ENCODE measurements around the gene WWP2. TPM values are rescaled to one million over a fixed set of nuclear protein-coding genes. Genes with fewer than 3 reads are reported as not detected.

The WWP2 gene
- polyA plus RNA-seq, 3 donors = 29.6 to 54.4 (median 46.0) TPM

- no peak for TF ChIP-seq CTCF (IDR thresholded peaks at IDR 0.05)
- no peaks in the 10 kb centered on the region for H3K4me1 Mint-ChIP-seq
- Histone ChIP-seq H3K4me2 (replicated peaks; ENCODE audit: extremely low read depth, low read length, poor library complexity, severe bottlenecking) (no peak overlapping the region), H2AFZ (ENCODE audit: insufficient read depth, low read depth, low read length, poor library complexity, severe bottlenecking) (no peak overlapping the region), H3K4me1 (ENCODE audit: control insufficient read depth in 1 of 2, insufficient read depth in 2 of 2, low read length in 2 of 2) (no peaks in the 10 kb centered on the region), H3K27ac (ENCODE audit: low read depth in 1 of 2, low read length in 2 of 2) (no peak overlapping the region), H3K27me3 (ENCODE audit: control insufficient read depth in 2 of 2, insufficient read depth in 2 of 2, low read length in 2 of 2) (no peaks in the 10 kb centered on the region), H3K9me3 (replicated peaks in 1 of 2; ENCODE audit: control insufficient read depth in 1 of 2, insufficient read depth in 1 of 2, low read length in 2 of 2) (no peaks in the 10 kb centered on the region), H3K36me3 (replicated peaks in 1 of 2; ENCODE audit: control insufficient read depth in 1 of 2, insufficient read depth in 2 of 2, low read length in 2 of 2) (peaks cover 62 to 81% of the 10 kb centered on the region in 2 donors), H3K9ac (ENCODE audit: insufficient read depth, low read length, poor library complexity, severe bottlenecking) (no peak overlapping the region), H3K4me3 (replicated peaks in 1 of 3; ENCODE audit: low read depth in 2 of 3, low read length in 3 of 3) (no peak overlapping the region), H4K20me1 (ENCODE audit: insufficient read depth, low read length) (peaks cover 61% of the 10 kb centered on the region), H3K79me2 (ENCODE audit: insufficient read depth, low read length) (peaks cover 7% of the 10 kb centered on the region)
- H3K9me3 Mint-ChIP-seq = peaks cover 0 to 4% (median 0%) of the 10 kb centered on the region in 7 donors
- H3K27me3 Mint-ChIP-seq (ENCODE audit: low read depth in 3 of 3) = no peaks in the 10 kb centered on the region
- intact Hi-C loops (cut with micrococcal nuclease) = no loop called here
- no peak for DNase-seq
- H3K27ac Mint-ChIP-seq = no peak overlapping the region
- H3K36me3 Mint-ChIP-seq = peaks cover 57 to 72% of the 10 kb centered on the region in 2 donors
- 100% methylated on average over 3 of the region's 3 CpGs for WGBS (ENCODE audit: insufficient coverage)
- H3K4me3 Mint-ChIP-seq = no peak overlapping the region
These were observed 123.6 kb downstream of the WWP2 start for GRCh38 chr16:69885722-69886121.

GRCh38 chr16:69886726-69887125, 124.6 kb downstream of the WWP2 start:
- Histone ChIP-seq H3K27me3 (ENCODE audit: control insufficient read depth in 2 of 2, insufficient read depth in 2 of 2, low read length in 2 of 2) (no peaks in the 10 kb centered on the region), H3K4me1 (ENCODE audit: control insufficient read depth in 1 of 2, insufficient read depth in 2 of 2, low read length in 2 of 2) (no peaks in the 10 kb centered on the region), H2AFZ (ENCODE audit: insufficient read depth, low read depth, low read length, poor library complexity, severe bottlenecking) (no peak overlapping the region), H3K9me3 (replicated peaks in 1 of 2; ENCODE audit: control insufficient read depth in 1 of 2, insufficient read depth in 1 of 2, low read length in 2 of 2) (no peaks in the 10 kb centered on the region), H3K4me2 (replicated peaks; ENCODE audit: extremely low read depth, low read length, poor library complexity, severe bottlenecking) (no peak overlapping the region), H3K9ac (ENCODE audit: insufficient read depth, low read length, poor library complexity, severe bottlenecking) (no peak overlapping the region), H3K36me3 (replicated peaks in 1 of 2; ENCODE audit: control insufficient read depth in 1 of 2, insufficient read depth in 2 of 2, low read length in 2 of 2) (peaks cover 65 to 85% of the 10 kb centered on the region in 2 donors), H4K20me1 (ENCODE audit: insufficient read depth, low read length) (peaks cover 64% of the 10 kb centered on the region), H3K79me2 (ENCODE audit: insufficient read depth, low read length) (peaks cover 7% of the 10 kb centered on the region), H3K4me3 (replicated peaks in 1 of 3; ENCODE audit: low read depth in 2 of 3, low read length in 3 of 3) (no peak overlapping the region), H3K27ac (ENCODE audit: low read depth in 1 of 2, low read length in 2 of 2) (no peak overlapping the region)
- no CpG with 5 or more reads among the region's 5 CpGs for WGBS (ENCODE audit: insufficient coverage)
- Mint-ChIP-seq H3K27ac (no peak overlapping the region), H3K9me3 (peaks cover 0 to 4% (median 0%) of the 10 kb centered on the region in 7 donors), H3K4me3 (no peak overlapping the region), H3K4me1 (no peaks in the 10 kb centered on the region), H3K27me3 (ENCODE audit: low read depth in 3 of 3) (no peaks in the 10 kb centered on the region), H3K36me3 (peaks cover 60 to 73% of the 10 kb centered on the region in 2 donors)
- no peak for TF ChIP-seq CTCF (IDR thresholded peaks at IDR 0.05)
- no peak for DNase-seq
- intact Hi-C loops (cut with micrococcal nuclease) = no loop called here
